HG02973 (cell line): Measurements from ENCODE around the gene VPS25.

Source experiments
- ATAC-seq: cut with Tn5 transposase; IDR thresholded peaks from one replicate; pipeline ENCODE4 v1.9.1; 2021; ENCODE audit warnings: moderate library complexity; ENCODE audit not compliant: unreplicated experiment

VPS25 gene

GRCh38 chr17:42792545-42792944, 19.3 kb downstream of the VPS25 start:
- no peak for ATAC-seq

- no peak for ATAC-seq
These were observed 21.8 kb downstream of the VPS25 start for GRCh38 chr17:42795061-42795460.

GRCh38 chr17:42795465-42795864, 22.2 kb downstream of the VPS25 start:
- no peak for ATAC-seq

- ATAC-seq: no peak
These were observed 23.0 kb downstream of the VPS25 start for GRCh38 chr17:42796066-42796758.

GRCh38 chr17:42797067-42798007, 24.1 kb downstream of the VPS25 start:
- ATAC-seq: no peak

- ATAC-seq: no peak
These were observed 24.7 kb downstream of the VPS25 start for GRCh38 chr17:42798011-42798382.

GRCh38 chr17:42798383-42799380, 25.4 kb downstream of the VPS25 start, which contains the start of the genes CNTD1 and COA3:
CNTD1 (plus strand) TSS chr17:42798861; CDS start chr17:42799068, 207 bp downstream.
COA3 (minus strand) TSS chr17:42798704; CDS start chr17:42798681, 23 bp downstream.
- ATAC-seq: peak; percentile 78

- ATAC-seq: no peak
These were observed 30.0 kb downstream of the VPS25 start for GRCh38 chr17:42803074-42803883.

GRCh38 chr17:42804918-42805367, 31.7 kb downstream of the VPS25 start:
- no peak for ATAC-seq

- no peak for ATAC-seq
These were observed 33.0 kb downstream of the VPS25 start for GRCh38 chr17:42806249-42806648.

- no peak for ATAC-seq
These were observed 36.0 kb downstream of the VPS25 start for GRCh38 chr17:42809250-42809649.

- no peak for ATAC-seq
These were observed 41.6 kb downstream of the VPS25 start for GRCh38 chr17:42814633-42815399.

- ATAC-seq: no peak
These were observed 44.6 kb downstream of the VPS25 start for GRCh38 chr17:42817866-42818265.

GRCh38 chr17:42818379-42818778, 45.1 kb downstream of the VPS25 start:
- no peak for ATAC-seq

- ATAC-seq: no peak
These were observed 46.8 kb downstream of the VPS25 start for GRCh38 chr17:42819939-42820535.

GRCh38 chr17:42821176-42821575, 47.9 kb downstream of the VPS25 start:
- ATAC-seq: no peak

- ATAC-seq: no peak
These were observed 54.2 kb downstream of the VPS25 start for GRCh38 chr17:42827472-42827871.
